MM.1S (cell line): ENCODE results near the gene QRFPR.

Source experiments
- DNase-seq: peaks from one replicate; pipeline ENCODE4 v3.0.0-alpha.2; 2015
- H2AFZ ChIP-seq: fragments of 300-600 bp; sonication (generic); 2 replicates; pipeline ENCODE4 v1.6.0; 2016; ENCODE audit warnings: antibody characterized with exemption, low read length
- H3F3A ChIP-seq: fragments of 300-600 bp; sonication (generic); 2 replicates; pipeline ENCODE4 v1.6.1; 2016; ENCODE audit warnings: mild to moderate bottlenecking, antibody characterized with exemption, low read length, moderate library complexity, mixed read lengths; ENCODE audit not compliant: insufficient read depth
- H3K27ac ChIP-seq: fragments of 300-600 bp; sonication (generic); 2 replicates; pipeline ENCODE4 v1.5.1; 2016; ENCODE audit warnings: mild to moderate bottlenecking, low read length
- H3K27me3 ChIP-seq: fragments of 300-600 bp; sonication (generic); replicated peaks from 2 replicates; pipeline ENCODE4 v1.6.0; 2016; ENCODE audit warnings: low read length; ENCODE audit not compliant: insufficient read depth
- H3K36me3 ChIP-seq: fragments of 300-600 bp; sonication (generic); replicated peaks from 2 replicates; pipeline ENCODE4 v1.6.1; 2016; ENCODE audit warnings: mild to moderate bottlenecking, low read length, mixed read lengths; ENCODE audit not compliant: insufficient read depth
- H3K4me1 ChIP-seq: fragments of 300-600 bp; sonication (generic); 2 replicates; pipeline ENCODE4 v1.6.1; 2016; ENCODE audit warnings: low read length, mixed read lengths
- H3K4me2 ChIP-seq: fragments of 300-600 bp; sonication (generic); 2 replicates; pipeline ENCODE4 v1.6.0; 2016; ENCODE audit warnings: low read depth, low read length
- H3K4me3 ChIP-seq: fragments of 300-600 bp; sonication (generic); 2 replicates; pipeline ENCODE4 v1.5.1; 2016; ENCODE audit warnings: low read length, mixed read lengths
- H3K79me2 ChIP-seq: fragments of 300-600 bp; sonication (generic); 2 replicates; pipeline ENCODE4 v1.6.1; 2016; ENCODE audit warnings: mixed run types, low read length, mixed read lengths
- H3K9ac ChIP-seq: fragments of 300-600 bp; sonication (generic); 2 replicates; pipeline ENCODE4 v1.6.1; 2016; ENCODE audit warnings: low read length, mixed read lengths
- H3K9me2 ChIP-seq: fragments of 300-600 bp; sonication (generic); replicated peaks from 2 replicates; pipeline ENCODE4 v1.6.1; 2016; ENCODE audit warnings: mild to moderate bottlenecking, low read length, mixed read lengths; ENCODE audit not compliant: insufficient read depth
- H3K9me3 ChIP-seq: fragments of 300-600 bp; sonication (generic); replicated peaks from 2 replicates; pipeline ENCODE4 v1.6.1; 2016; ENCODE audit warnings: mild to moderate bottlenecking, low read length, mixed read lengths; ENCODE audit not compliant: insufficient read depth
- H4K20me1 ChIP-seq: fragments of 300-600 bp; sonication (generic); 2 replicates; pipeline ENCODE4 v1.6.1; 2016; ENCODE audit warnings: mild to moderate bottlenecking, low read length, moderate library complexity, mixed read lengths; ENCODE audit not compliant: insufficient read depth
- CTCF ChIP-seq: fragments of 300-600 bp; sonication (generic); IDR thresholded peaks from 2 replicates; pipeline ENCODE4 v1.5.1; 2016; ENCODE audit warnings: antibody characterized with exemption, low read length, mixed read lengths
- EZH2 ChIP-seq: fragments of 300-600 bp; sonication (generic); optimal IDR thresholded peaks from 2 replicates; pipeline ENCODE3; 2017; ENCODE audit warnings: low read depth, mild to moderate bottlenecking, antibody characterized with exemption, low read length, mixed read lengths
- EZH2phosphoT487 ChIP-seq: fragments of 300-600 bp; sonication (generic); IDR thresholded peaks from 2 replicates; pipeline ENCODE4 v1.6.1; 2018; ENCODE audit warnings: antibody characterized with exemption, low read length

The QRFPR gene

GRCh38 chr4:121307445-121308327 is 73.1 kb downstream of the QRFPR start:
- Histone ChIP-seq H4K20me1 (no peaks in the 10 kb centered on the region), H3K4me1 (peaks cover 14% of the 10 kb centered on the region), H3K4me2 (peak overlapping the region; percentile 62), H3K36me3 (no peaks in the 10 kb centered on the region), H3K79me2 (no peaks in the 10 kb centered on the region), H3K27me3 (no peaks in the 10 kb centered on the region), H3K27ac (peak overlapping the region; percentile 59; the same call in 1 of the 2 replicates), H3K9me2 (no peaks in the 10 kb centered on the region), H3K4me3 (peak overlapping the region; percentile 35; the same call in 1 of the 2 replicates), H3F3A (peaks cover 5% of the 10 kb centered on the region), H3K9ac (peak overlapping the region; percentile 40), H3K9me3 (no peaks in the 10 kb centered on the region), H2AFZ (peak overlapping the region; percentile 54)
- peak; percentile 86 for DNase-seq
- TF ChIP-seq CTCF, result peak; percentile 96
- TF ChIP-seq EZH2, result no peak
- no peak for TF ChIP-seq EZH2phosphoT487

- H3K4me1 ChIP-seq, result peaks cover 14% of the 10 kb centered on the region
- H3K9ac ChIP-seq, result peak overlapping the region; percentile 40; the same call in 1 of the 2 replicates
- H3K4me2 ChIP-seq, result peak overlapping the region; percentile 62
Observed at GRCh38 chr4:121306931-121307330, 73.9 kb downstream of the QRFPR start.

GRCh38 chr4:121304893-121305292 is 75.9 kb downstream of the QRFPR start:
- no peak overlapping the region for H2AFZ ChIP-seq
- DNase-seq, result no peak
- no peak overlapping the region for H3K9ac ChIP-seq
- no peak overlapping the region for H3K4me2 ChIP-seq
- no peaks in the 10 kb centered on the region for H3K27me3 ChIP-seq
- H3K36me3 ChIP-seq, result no peaks in the 10 kb centered on the region
- H4K20me1 ChIP-seq, result no peaks in the 10 kb centered on the region
- peaks cover 14% of the 10 kb centered on the region for H3K4me1 ChIP-seq
- H3K9me2 ChIP-seq, result no peaks in the 10 kb centered on the region
- H3K27ac ChIP-seq, result no peak overlapping the region
- no peaks in the 10 kb centered on the region for H3K79me2 ChIP-seq
- H3K9me3 ChIP-seq, result no peaks in the 10 kb centered on the region
- H3F3A ChIP-seq, result peaks cover 5% of the 10 kb centered on the region
- no peak for TF ChIP-seq CTCF
- no peak for TF ChIP-seq EZH2
- TF ChIP-seq EZH2phosphoT487, result no peak
- no peak overlapping the region for H3K4me3 ChIP-seq

More at GRCh38 chr4:121306931-121307330, 73.9 kb downstream of the QRFPR start:
- no peak for DNase-seq
- Histone ChIP-seq H3K36me3 (no peaks in the 10 kb centered on the region), H3K27ac (no peak overlapping the region; the same call in 1 of the 2 replicates), H3F3A (peaks cover 5% of the 10 kb centered on the region), H4K20me1 (no peaks in the 10 kb centered on the region), H2AFZ (peak overlapping the region; percentile 54), H3K9me3 (no peaks in the 10 kb centered on the region), H3K27me3 (no peaks in the 10 kb centered on the region), H3K4me3 (peak overlapping the region; percentile 35; the same call in 1 of the 2 replicates), H3K79me2 (no peaks in the 10 kb centered on the region), H3K9me2 (no peaks in the 10 kb centered on the region)
- TF ChIP-seq EZH2 (no peak), EZH2phosphoT487 (no peak), CTCF (no peak)
